GM12878 (cell line): Measurements from ENCODE around the gene IFNL3.
"Not testable (repeated sequence)": the region's sequence is repeated elsewhere in the genome, so short reads cannot be mapped to it uniquely, and the experiment has no call there.

ENCODE experiments used
- BHLHE40 ChIP-seq, 2 experiments: fragments of 450-650 bp in 1 of 2; IDR thresholded peaks; 2 replicates each; pipeline ENCODE4 v1.6.1; 2011 to 2017; ENCODE audit warnings: low read depth in 2 of 2, borderline replicate concordance in 1 of 2, improper control_type of control experiment in 1 of 2, low read length in 1 of 2, mild to moderate bottlenecking in 1 of 2
- CEBPB ChIP-seq, 2 experiments: fragments of 150-350 bp in 1 of 2; IDR thresholded peaks; 2 replicates each; pipeline ENCODE4 v1.6.1; 2012 to 2014; ENCODE audit warnings: low read depth in 2 of 2, low read length in 2 of 2, borderline replicate concordance in 1 of 2, inconsistent platforms in 1 of 2
- CTCF ChIP-seq, 3 experiments: IDR thresholded peaks in 2 of 3; conservative IDR thresholded peaks in 1 of 3; 2 replicates each; pipeline ENCODE4 v1.5.1; 2011; ENCODE audit warnings: low read depth in 3 of 3, low read length in 3 of 3, mild to moderate bottlenecking in 3 of 3, control low read depth in 2 of 3, moderate library complexity in 2 of 3, inconsistent platforms in 1 of 3, mixed read lengths in 1 of 3; ENCODE audit not compliant: control insufficient read depth in 2 of 3, insufficient read depth in 1 of 3; ENCODE audit errors: extremely low read depth in 1 of 3
- ELK1 ChIP-seq: IDR thresholded peaks from 2 replicates; pipeline ENCODE4 v1.6.1; 2012; ENCODE audit warnings: low read depth, low read length, improper control_type of control experiment
- GATAD2B ChIP-seq: fragments of 450-650 bp; conservative IDR thresholded peaks from 2 replicates; pipeline ENCODE4 v1.6.1; 2017; ENCODE audit warnings: low read depth, mild to moderate bottlenecking, moderate library complexity
- PAX5 ChIP-seq: IDR thresholded peaks from 2 replicates; pipeline ENCODE4 v1.6.1; 2011; ENCODE audit warnings: low read depth, low read length, borderline replicate concordance
- POLR2A ChIP-seq: IDR thresholded peaks from 2 replicates; pipeline ENCODE4 v1.6.1; 2011; ENCODE audit warnings: low read depth, mild to moderate bottlenecking, low read length

- not testable (repeated sequence) for TF ChIP-seq CEBPB (IDR thresholded peaks at IDR 0.05; ENCODE audit: borderline replicate concordance in 1 of 2, low read depth in 2 of 2, low read length in 2 of 2); BHLHE40 (IDR thresholded peaks at IDR 0.05; ENCODE audit: borderline replicate concordance in 1 of 2, low read depth in 2 of 2, low read length in 1 of 2); PAX5; CTCF (IDR thresholded peaks at IDR 0.05 in 2 of 3, conservative IDR thresholded peaks at IDR 0.05 in 1 of 3; ENCODE audit: control insufficient read depth in 2 of 3, extremely low read depth in 1 of 3, insufficient read depth in 1 of 3, low read depth in 3 of 3, low read length in 3 of 3); POLR2A; GATAD2B; ELK1
Observed at GRCh38 chr19:39219108-39219507, 25.7 kb downstream of the IFNL3 start.
